BLaER1 treated with 17β-estradiol and CSF1 and Interleukin-3, amounts not matched to agents 10 nM and 100 nM (cell line): Measurements from ENCODE around the gene TRIM7.
A peak's percentile ranks its signal among the peaks of the same experiment; 100 is the strongest.
"Not testable (repeated sequence)": the region's sequence is repeated elsewhere in the genome, so short reads cannot be mapped to it uniquely, and the experiment has no call there.

ENCODE experiments used
- H3K27ac ChIP-seq, 11 experiments: shearing (Covaris generic); formaldehyde crosslinking; 2 replicates each; pipeline ENCODE4 v1.8.1; 2022
- H3K27me3 ChIP-seq, 11 experiments: shearing (Covaris generic); formaldehyde crosslinking; 2 replicates each; pipeline ENCODE4 v1.8.1; 2022
- H3K36me3 ChIP-seq, 11 experiments: shearing (Covaris generic); formaldehyde crosslinking; 2 replicates each; pipeline ENCODE4 v1.8.1; 2022
- H3K4me1 ChIP-seq, 10 experiments: shearing (Covaris generic); formaldehyde crosslinking; 2 replicates each; pipeline ENCODE4 v1.8.1; 2022
- H3K4me2 ChIP-seq, 11 experiments: shearing (Covaris generic); formaldehyde crosslinking; 2 replicates each; pipeline ENCODE4 v1.8.1; 2022
- H3K4me3 ChIP-seq, 10 experiments: shearing (Covaris generic); formaldehyde crosslinking; 2 replicates each; pipeline ENCODE4 v1.8.1; 2022
- H3K9ac ChIP-seq, 11 experiments: shearing (Covaris generic); formaldehyde crosslinking; 2 replicates each; pipeline ENCODE4 v1.8.1; 2022
- H3K9me3 ChIP-seq, 11 experiments: shearing (Covaris generic); formaldehyde crosslinking; replicated peaks in 1 of 11; 2 replicates each; pipeline ENCODE4 v1.8.1; 2022
- H4K20me1 ChIP-seq, 11 experiments: shearing (Covaris generic); formaldehyde crosslinking; 2 replicates each; pipeline ENCODE4 v1.8.1; 2022
- Cebpa-rat ChIP-seq, 11 experiments: shearing (Covaris generic); IDR thresholded peaks; 2 replicates each; pipeline ENCODE4 v1.8.1; 2022

The TRIM7 gene

GRCh38 chr5:181170237-181170825 is 34.7 kb downstream of the TRIM7 start:
- Histone ChIP-seq H3K9ac (peak overlapping the region in 2 of 11 experiments; percentile 14 to 37; a peak in 1 of 22 replicates), H3K36me3 (no peaks in the 10 kb centered on the region)

DNA sequence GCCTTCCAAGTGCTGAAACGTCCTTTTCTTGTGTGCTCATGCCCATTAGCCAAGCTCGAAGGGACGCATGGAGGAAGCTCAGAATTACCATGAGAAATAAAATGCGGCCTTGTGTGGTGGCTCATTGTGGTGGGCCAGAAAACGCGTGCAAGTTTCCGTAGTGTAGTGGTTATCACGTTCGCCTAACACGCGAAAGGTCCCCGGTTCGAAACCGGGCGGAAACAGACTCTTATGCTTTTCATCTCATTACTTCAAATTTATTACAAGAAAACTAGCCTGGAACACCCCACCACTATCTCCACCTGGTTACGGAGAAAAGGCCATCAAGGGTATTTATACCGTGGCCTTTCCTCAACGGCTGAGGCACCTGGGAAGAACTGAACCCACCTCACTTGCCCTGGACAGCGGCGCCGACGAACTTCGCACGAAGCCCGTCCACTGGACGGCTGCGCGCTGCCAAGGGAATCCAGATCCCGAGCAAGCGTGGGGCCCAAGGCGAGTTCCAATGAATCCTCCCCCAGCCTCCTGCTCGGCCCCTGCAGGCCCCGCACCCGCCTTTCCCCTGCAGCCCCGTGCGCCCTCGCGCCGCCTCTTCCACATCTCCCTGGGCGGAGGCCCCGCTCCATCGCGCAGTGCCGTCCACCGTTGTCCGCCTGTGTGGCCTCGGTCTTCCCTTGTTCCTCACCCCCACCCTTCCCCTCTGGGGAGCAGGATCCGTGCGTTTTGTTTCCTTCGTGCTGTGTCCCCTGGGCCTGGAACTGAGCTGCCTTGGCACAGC is 35.3 kb downstream of the TRIM7 start:
- H3K4me1 ChIP-seq, result peaks cover 57 to 83% (median 77%) of the 10 kb centered on the region in 10 experiments
- H3K27ac ChIP-seq, result peak overlapping the region in 4 of 11 experiments; percentile 6 to 46 (median 18); a peak in 5 of 22 replicates
- not testable (repeated sequence) for H4K20me1 ChIP-seq, H3K9me3 ChIP-seq, H3K36me3 ChIP-seq
- H3K4me2 ChIP-seq, result peak overlapping the region; percentile 45 to 86 (median 79)
- peak overlapping the region in 2 of 11 experiments; percentile 14 to 37; a peak in 2 of 22 replicates for H3K9ac ChIP-seq
- peak overlapping the region in 5 of 10 experiments; percentile 18 to 46 (median 30); a peak in 9 of 20 replicates for H3K4me3 ChIP-seq
- peaks cover 0 to 20% (median 5%) of the 10 kb centered on the region in 11 experiments; a peak in 10 of 22 replicates for H3K27me3 ChIP-seq

More at GRCh38 chr5:181170237-181170825, 34.7 kb downstream of the TRIM7 start:
- H4K20me1 ChIP-seq, result no peaks in the 10 kb centered on the region
- peaks cover 0 to 20% (median 5%) of the 10 kb centered on the region in 11 experiments; a peak in 10 of 22 replicates for H3K27me3 ChIP-seq
- peaks cover 57 to 85% (median 77%) of the 10 kb centered on the region in 10 experiments for H3K4me1 ChIP-seq
- H3K4me3 ChIP-seq, result peak overlapping the region in 5 of 10 experiments; percentile 18 to 46 (median 30); a peak in 8 of 20 replicates
- TF ChIP-seq Cebpa-rat (IDR thresholded peaks at IDR 0.05), result no peak
- peak overlapping the region in 4 of 11 experiments; percentile 6 to 46 (median 18); a peak in 5 of 22 replicates for H3K27ac ChIP-seq
- H3K4me2 ChIP-seq, result peak overlapping the region; percentile 45 to 86 (median 79)
- 0 out of 22 replicates have a peak, but pooled peaks cover 0 to 6% (median 0%) of the 10 kb centered on the region in 11 experiments for H3K9me3 ChIP-seq

GRCh38 chr5:181168595-181169118 is 36.3 kb downstream of the TRIM7 start:
- TF ChIP-seq Cebpa-rat (IDR thresholded peaks at IDR 0.05), result no peak
- Histone ChIP-seq H3K4me3 (no peak overlapping the region), H3K36me3 (no peaks in the 10 kb centered on the region), H3K9ac (no peak overlapping the region), H3K4me1 (peaks cover 55 to 82% (median 76%) of the 10 kb centered on the region in 10 experiments), H3K27ac (no peak overlapping the region), H3K4me2 (peak overlapping the region; percentile 38 to 86 (median 60); a peak in 21 of 22 replicates), H3K27me3 (peaks cover 0 to 20% (median 5%) of the 10 kb centered on the region in 11 experiments; a peak in 10 of 22 replicates), H3K9me3 (peaks cover 0 to 5% (median 0%) of the 10 kb centered on the region in 11 experiments; a peak in 1 of 22 replicates), H4K20me1 (no peaks in the 10 kb centered on the region)

DNA sequence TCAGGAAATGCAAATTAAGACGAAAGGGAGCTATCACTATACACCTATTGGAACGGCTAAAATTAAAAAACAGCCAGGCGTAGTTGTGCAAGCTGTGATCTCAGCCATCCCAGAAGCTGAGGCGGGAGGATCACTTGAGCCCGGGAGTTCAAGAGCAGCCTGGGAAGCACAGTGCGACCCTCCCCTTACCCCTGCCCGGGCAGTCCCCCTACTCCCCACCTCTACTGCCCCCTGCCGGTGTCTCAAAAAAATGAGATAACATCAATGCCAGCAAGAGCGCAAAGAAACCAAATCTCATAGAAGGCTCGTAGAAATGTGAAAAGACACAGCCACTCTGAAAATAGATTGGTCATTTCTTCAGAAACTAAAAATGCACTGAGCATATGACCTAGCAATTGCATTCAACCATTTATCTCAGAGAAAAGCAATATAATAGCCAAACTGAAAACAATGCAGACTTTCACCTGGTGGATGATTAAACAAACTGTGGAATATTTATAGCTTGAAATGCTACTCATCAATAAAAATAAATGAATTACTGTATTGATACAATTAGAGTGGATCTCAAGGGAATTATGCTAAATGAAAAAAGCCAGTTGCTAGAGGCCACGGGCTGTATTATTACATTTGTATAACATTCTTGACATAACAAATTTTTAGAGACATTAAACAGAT is 37.0 kb downstream of the TRIM7 start:
- TF ChIP-seq Cebpa-rat (IDR thresholded peaks at IDR 0.05), result no peak
- H3K4me3 ChIP-seq, result no peak overlapping the region
- peaks cover 0 to 5% (median 0%) of the 10 kb centered on the region in 11 experiments; a peak in 1 of 22 replicates for H3K9me3 ChIP-seq
- H3K36me3 ChIP-seq, result no peaks in the 10 kb centered on the region
- H3K4me2 ChIP-seq, result peak overlapping the region; percentile 38 to 86 (median 60)
- H3K9ac ChIP-seq, result no peak overlapping the region
- peaks cover 56 to 82% (median 75%) of the 10 kb centered on the region in 10 experiments for H3K4me1 ChIP-seq
- H3K27me3 ChIP-seq, result peaks cover 0 to 20% (median 5%) of the 10 kb centered on the region in 11 experiments; a peak in 10 of 22 replicates
- peak overlapping the region in 1 of 11 experiments; percentile 28; a peak in 1 of 22 replicates for H3K27ac ChIP-seq
- no peaks in the 10 kb centered on the region for H4K20me1 ChIP-seq

- Histone ChIP-seq H3K9ac (no peak overlapping the region), H3K4me1 (peaks cover 57 to 82% (median 74%) of the 10 kb centered on the region in 10 experiments), H3K4me2 (peak overlapping the region; percentile 39 to 86 (median 60); a peak in 21 of 22 replicates), H3K27me3 (peaks cover 0 to 20% (median 5%) of the 10 kb centered on the region in 11 experiments; a peak in 10 of 22 replicates), H3K4me3 (no peak overlapping the region), H3K9me3 (peaks cover 0 to 5% (median 0%) of the 10 kb centered on the region in 11 experiments; a peak in 1 of 22 replicates), H3K36me3 (no peaks in the 10 kb centered on the region), H3K27ac (peak overlapping the region in 4 of 11 experiments; percentile 22 to 36 (median 30); a peak in 7 of 22 replicates), H4K20me1 (no peaks in the 10 kb centered on the region)
- TF ChIP-seq Cebpa-rat (IDR thresholded peaks at IDR 0.05), result no peak
These were observed 37.9 kb downstream of the TRIM7 start for GRCh38 chr5:181166812-181167733.

GRCh38 chr5:181164076-181164952 is 40.7 kb downstream of the TRIM7 start:
- Histone ChIP-seq H3K4me2 (peak overlapping the region in 6 of 11 experiments; percentile 52 to 94 (median 77); a peak in 7 of 22 replicates), H3K4me1 (peaks cover 59 to 76% (median 69%) of the 10 kb centered on the region in 10 experiments)

More at GRCh38 chr5:181164076-181164952, 40.7 kb downstream of the TRIM7 start:
- Histone ChIP-seq H4K20me1 (no peaks in the 10 kb centered on the region), H3K27me3 (peaks cover 0 to 9% (median 0%) of the 10 kb centered on the region in 11 experiments; a peak in 3 of 22 replicates), H3K27ac (peak overlapping the region in 4 of 11 experiments; percentile 61 to 74 (median 69); a peak in 5 of 22 replicates), H3K36me3 (no peaks in the 10 kb centered on the region), H3K4me3 (no peak overlapping the region), H3K9me3 (peaks cover 0 to 5% (median 0%) of the 10 kb centered on the region in 11 experiments; a peak in 1 of 22 replicates), H3K9ac (peak overlapping the region in 1 of 11 experiments; percentile 69; a peak in 1 of 22 replicates)
- no peak for TF ChIP-seq Cebpa-rat (IDR thresholded peaks at IDR 0.05)
